HG02852 (cell line): Measurements from ENCODE around the gene WDR82.
"Not testable (repeated sequence)": the region's sequence is repeated elsewhere in the genome, so short reads cannot be mapped to it uniquely, and the experiment has no call there.

Experiments
- ATAC-seq: cut with Tn5 transposase; IDR thresholded peaks from one replicate; pipeline ENCODE4 v1.9.1; 2021; ENCODE audit warnings: mild to moderate bottlenecking, moderate library complexity; ENCODE audit not compliant: unreplicated experiment

The WDR82 gene

DNA sequence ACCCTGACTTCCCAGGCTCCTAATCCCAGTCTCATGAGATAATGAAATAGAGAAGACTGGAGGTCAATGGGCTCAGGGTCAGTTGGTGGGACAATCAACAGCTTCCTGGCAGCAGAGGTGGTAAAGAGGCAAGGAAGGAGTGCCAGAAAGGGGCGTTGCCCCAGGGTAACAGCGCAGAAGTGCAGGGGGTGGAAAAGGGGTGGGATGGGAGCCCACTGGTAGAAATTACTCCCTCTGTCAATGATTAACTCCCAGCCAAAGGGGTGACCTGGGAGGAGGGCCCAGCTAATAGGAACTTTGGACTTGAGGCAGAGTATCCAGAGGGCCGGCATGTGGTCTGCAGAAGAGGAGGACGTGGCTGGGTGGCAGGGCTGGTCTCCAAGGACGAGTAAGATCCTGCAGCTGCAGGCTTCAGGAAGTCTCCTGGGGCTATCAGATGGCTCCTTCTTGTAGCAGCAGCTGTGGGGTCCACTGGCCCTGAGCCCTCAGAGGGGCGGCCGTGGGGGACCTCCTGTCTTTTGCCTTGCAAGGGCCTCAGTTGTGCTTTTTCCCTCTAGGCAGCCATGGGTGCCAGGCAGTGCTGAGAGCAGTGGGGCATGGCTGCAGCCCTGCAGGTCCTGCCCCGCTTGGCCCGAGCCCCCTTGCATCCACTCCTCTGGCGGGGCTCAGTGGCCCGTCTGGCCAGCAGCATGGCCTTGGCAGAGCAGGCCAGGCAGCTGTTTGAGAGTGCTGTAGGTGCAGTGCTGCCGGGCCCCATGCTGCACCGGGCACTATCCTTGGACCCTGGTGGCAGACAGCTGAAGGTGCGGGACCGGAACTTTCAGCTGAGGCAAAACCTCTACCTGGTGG is 11.5 kb upstream of the WDR82 start:
- ATAC-seq, result no peak

DNA sequence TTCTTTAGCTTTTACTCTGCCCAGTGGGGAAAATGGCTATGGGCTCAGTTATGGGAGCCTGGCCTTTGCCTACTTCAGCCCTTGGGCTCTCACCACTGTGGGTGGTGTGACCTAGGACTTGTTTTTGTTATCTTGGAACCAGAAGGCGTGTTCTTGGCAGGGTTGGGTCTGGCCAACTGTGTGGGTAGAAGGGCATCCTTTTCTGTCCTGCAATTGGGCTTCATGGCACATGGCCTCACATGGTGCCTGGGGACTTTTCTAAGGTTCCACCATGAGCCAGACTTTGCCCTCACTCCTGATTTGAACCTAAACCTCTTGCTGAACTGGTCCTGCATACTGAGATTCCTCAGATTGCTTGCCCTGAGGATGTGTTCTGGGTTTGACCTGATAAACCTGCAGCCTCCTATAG is 10.9 kb upstream of the WDR82 start:
- no peak for ATAC-seq

DNA sequence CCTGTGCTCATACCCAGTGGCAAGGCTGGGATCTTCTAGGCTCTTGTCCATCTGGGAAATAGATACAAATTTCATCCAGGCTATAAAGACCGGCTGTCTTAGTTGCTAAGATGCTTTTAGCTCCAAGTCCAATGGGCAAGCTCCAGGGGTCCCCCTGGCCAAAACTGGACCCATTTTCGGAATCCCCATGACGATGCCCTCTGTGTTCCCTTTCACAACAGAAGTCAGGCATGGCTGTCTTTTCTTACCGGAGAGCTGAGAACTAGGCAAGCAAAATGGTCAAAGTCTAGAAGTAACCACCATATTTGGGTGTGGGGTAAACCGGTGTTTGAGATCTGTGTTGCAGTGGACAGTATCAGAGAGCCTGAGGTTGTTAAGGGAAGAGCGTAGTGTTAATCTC is 10.2 kb upstream of the WDR82 start:
- ATAC-seq, result no peak

DNA sequence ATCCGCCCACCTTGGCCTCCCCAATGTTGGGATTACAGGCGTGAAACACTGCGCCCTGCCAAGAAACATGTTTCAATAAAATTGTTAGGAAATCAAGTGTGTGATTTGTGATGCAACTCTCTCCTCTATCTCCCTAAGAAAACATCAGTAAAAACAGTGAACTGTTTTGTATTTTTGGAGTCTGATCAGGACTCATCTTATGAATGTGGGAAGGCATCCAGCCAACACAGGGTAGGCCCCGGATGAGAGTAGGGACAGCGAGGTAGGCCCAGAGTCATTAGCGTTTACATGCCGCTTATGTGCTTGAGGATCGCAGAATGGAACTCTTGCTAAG is 8.3 kb upstream of the WDR82 start:
- no peak for ATAC-seq

DNA sequence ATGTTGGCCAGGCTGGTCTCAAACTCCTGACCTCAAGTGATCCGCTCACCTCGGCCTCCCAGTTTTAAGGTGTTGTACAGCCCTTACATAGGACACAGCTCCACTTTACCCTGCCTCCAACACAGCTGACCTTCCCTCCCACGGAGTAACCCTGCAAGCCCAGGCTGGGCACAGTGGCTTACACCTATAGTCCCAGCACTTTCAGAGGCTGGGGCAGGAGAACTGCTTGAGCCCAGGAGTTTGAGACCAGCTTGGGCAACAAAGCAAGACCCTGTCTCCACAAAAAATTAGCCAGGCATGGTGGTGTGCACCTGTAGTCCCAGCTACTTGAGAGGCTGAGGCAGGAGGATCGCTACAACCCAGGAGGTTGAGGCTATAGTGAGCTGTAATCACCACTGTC is 5.6 kb upstream of the WDR82 start:
- ATAC-seq, result not testable (repeated sequence)

DNA sequence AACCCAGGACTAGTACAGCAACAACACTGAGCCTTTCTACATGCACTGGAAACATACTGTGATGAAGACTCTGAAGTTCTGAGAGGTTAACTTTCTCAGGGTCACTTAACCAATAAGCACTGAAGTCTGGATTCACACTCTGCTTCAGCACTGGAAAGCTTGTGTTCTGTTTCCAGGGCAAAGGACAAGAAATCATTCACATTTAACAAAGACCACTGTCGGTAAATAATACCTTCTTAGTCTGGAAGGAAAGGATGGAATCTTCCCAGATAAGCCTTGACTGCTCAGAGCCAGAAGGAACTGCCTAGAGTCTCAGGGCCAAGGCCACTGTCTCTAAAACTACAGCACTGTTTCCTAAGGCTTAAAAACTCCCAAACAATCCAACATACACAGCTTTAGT is 4.9 kb upstream of the WDR82 start:
- no peak for ATAC-seq

DNA sequence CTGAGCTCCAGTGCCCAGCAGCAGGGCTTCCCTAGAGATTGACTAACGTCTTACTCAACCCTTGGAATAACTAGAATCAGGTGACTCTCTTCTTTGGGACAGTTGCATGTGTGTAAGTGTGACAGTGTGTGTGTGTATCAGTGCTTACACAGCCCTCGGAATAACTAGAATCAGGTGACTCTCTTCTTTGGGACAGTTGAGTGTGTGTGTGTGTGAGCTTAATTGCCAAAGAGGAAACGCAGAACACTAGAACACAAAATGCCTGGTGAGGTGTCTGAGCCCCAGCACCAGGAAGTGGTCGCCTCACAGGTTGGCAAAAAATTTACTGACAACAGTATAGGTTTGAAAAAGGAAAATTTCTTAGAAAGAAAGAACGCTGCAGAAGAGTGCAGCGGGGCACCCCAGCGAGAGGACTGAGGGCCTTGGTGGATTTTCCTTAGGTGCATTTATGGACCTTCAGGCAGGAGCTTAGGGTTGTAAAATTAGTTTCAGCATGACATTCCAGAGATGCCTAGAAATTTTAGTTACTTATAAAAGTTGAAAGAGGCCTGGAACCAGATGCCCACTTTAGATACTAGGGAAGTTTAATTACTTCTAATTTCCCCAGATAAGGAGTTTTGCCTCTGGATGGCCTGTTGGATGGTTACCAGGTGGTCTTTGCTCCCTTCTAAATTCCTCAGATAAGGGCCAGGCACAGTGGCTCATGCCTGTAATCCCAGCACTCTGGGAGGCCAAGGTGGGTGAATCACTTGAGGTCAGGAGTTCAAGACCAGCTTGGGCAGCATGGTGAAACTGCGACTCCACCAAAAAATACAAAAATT is 3.7 kb upstream of the WDR82 start:
- ATAC-seq, result no peak

DNA sequence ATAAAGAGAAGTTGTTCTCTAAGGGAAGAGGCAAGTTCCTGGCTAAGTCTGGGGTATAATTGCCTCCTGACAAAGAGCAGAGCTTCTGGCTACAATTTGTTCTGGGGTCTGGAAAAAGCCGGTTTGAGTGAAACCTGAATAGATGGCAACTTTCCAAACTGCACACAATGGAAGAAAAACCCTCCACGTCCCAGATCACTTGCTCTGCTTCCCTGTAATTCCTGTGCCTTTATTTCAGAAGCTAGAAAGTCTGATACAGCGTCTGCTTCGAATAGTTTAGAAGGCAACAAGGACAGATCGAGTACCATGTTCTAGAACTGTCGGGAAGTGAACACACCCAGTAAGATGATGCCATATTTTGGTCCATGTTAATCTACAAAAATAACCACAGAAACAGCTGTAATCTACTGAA is 1.6 kb upstream of the WDR82 start:
- no peak for ATAC-seq

DNA sequence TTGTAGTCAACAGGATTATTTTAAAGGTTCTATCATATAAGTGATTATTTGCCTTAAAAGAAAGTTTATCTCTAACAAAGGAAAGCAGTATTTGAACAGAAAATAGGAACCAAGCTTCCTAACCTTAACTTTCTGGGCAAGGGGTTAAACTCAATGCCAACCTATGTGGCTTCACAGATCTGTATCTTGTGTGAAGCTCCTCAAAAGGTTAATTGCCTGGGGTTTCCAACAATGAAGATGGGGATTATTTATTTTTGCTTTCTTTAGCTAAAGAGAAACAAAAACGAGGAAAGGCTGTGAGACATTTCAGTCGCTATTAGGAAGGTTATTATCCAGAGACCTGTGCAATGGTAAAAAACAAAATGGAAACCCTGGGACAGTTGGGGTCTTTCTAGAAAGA is 1.1 kb upstream of the WDR82 start:
- no peak for ATAC-seq

DNA sequence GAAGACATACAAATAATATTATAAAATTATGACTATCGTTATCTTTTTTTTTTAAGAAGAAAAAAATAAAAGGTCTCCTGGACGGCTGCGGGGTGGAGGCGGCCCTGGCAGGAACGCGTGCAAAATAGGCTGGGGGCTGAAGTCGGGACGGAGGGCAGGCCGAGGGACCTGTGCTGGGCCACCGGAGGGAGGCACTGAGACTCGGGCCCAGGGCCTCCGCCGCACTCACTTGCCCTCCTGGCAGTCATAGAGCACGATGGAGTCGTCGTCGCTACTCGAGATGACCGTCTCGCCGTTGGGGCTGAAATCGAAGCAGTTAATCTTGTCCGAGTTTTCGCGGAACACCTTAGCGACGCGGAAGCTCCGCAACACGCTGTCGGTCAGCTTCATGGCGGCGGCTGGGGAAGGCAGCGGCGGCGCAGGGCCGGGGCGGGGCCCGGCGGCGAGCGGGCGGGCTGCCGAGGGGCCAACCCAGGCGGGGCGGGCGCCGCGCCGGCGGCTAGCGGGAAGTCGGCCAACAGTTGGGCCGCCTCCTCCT is 408 bp downstream of the WDR82 start:
- ATAC-seq, result peak; percentile 58

DNA sequence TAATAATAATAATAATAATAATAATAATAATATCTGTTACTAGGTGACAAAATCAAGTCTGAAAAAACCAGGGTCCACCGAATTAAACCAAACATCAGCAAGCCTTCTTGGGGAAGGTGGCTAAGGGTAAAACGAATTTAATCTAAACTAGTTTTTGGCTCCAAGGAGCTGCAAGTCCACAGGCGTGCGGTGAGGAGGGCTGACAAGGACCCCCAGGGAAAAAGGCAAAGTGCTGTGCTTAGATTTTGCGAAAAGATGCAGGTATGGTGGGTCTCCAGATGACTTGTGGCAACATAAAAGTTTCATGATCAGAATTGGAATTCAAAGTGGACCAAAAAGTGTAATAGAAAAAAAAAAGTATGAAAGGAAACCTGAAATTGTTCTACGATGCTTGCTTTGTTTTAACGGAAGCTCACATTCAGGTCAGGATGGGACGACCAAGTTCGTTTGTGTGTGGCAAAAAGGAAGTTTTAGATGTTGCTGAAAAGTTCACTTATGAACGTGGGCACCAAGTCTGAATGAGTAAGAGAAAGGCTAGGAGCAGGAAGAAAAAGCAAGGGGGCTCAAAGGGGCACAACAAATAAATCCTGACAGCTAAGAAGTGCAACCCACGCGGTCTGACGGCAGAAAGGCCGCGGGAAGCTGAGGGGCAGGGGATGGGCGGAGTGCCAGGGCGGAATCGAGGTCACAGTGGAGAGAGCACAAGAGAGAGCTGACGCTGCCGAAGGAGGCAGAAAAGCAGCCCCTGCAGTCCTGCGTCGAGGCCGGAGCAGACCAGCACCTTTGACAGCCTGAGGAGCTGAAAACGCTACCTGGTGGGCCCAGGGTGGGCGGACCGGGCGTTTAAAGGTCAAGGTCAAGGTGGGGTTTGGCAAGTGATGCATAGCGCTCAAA is 1.1 kb downstream of the WDR82 start:
- no peak for ATAC-seq

DNA sequence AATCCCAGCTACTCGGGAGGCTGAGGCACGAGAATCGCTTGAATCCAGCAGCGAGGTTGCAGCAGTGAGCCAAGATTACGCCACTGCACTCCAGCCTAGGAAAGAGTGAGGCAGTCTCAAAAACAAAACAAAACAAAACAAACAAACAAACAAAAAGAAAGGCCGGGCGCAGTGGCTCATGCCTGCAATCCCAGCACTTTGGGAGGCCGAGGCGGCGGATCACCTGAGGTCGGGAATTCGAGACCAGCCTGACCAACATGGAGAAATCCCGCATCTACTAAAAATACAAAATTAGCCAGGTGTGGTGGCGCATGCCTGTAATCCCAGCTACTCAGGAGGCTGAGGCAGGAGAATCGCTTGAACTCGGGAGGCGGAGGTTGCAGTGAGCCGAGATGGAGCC is 3.7 kb downstream of the WDR82 start:
- not testable (repeated sequence) for ATAC-seq

DNA sequence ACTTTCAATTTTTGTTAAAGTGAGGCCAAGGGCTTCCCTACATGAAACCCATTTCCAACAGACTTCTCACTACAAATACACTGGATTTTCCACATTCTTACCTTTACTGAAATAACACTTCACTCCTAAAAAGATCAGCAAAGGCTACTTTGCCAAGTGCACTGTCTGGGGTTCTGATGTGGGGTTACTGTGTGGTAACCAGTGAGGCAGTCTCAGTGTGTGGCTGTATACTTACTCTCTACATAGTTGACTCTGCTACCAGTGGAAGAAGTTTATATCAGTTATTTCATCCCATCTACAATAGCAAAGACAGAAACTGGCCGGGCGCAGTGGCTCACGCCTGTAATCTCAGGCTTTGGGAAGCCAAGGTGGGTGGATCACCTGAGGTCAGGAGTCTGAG is 5.6 kb downstream of the WDR82 start:
- no peak for ATAC-seq

DNA sequence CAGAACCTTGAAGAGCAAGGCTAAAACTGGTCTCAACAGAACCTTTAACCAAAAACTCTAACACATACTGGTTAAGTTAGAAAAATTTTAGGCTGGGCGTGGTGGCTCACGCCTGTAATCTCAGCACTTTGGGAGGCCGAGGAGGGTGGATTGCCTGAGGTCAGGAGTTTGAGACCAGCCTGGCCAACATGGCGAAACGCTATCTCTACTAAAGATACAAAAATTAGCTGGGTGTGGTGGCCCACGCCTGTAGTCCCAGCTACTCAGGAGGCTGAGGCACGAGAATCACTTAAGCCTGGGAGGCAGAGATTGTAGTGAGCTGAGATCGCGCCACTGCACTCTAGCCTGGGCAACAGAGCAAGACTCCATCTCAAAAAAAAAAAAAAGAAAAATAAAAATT is 6.3 kb downstream of the WDR82 start:
- ATAC-seq, result not testable (repeated sequence)

DNA sequence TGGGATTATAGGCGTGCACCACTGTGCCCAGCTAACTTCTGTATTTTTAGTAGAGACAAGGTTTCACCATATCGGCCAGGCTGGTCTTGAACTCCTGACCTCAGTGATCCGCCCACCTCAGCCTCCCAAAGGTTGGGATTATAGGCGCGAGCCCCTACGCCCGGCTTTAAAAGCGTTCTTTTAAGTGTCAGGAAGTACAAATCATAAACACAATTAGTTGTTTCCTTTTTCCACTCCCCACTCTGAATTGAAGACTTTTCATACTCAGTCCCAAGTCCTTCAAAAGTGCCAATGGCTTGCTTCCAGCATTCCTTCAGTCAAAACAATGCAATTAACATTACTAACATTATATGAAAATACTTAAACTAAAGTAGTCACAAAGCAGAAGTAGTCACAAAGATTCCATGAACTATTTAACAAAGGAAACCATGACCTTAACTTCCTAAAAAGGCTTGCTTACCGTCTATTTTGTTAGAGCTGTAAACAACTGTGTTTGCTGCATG is 8.1 kb downstream of the WDR82 start:
- no peak for ATAC-seq

DNA sequence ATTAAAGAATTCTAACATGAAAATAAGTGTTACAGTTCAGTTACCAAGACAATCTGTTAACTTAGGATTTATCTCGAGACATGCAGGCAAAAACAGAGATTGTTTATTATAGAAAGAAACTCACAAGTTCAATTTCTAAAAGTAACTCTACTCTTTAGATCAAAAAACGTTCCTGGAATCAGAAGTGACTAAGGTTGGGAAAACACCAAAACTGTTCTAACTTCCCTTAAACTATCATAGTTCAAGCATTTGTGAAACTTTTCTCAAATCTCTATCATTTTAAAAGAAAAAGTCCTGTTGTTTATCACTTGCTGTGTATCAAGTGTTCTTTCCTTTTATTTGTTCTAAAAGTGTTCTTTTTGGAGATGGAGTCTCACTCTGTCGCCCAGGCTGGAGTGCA is 8.7 kb downstream of the WDR82 start:
- no peak for ATAC-seq

DNA sequence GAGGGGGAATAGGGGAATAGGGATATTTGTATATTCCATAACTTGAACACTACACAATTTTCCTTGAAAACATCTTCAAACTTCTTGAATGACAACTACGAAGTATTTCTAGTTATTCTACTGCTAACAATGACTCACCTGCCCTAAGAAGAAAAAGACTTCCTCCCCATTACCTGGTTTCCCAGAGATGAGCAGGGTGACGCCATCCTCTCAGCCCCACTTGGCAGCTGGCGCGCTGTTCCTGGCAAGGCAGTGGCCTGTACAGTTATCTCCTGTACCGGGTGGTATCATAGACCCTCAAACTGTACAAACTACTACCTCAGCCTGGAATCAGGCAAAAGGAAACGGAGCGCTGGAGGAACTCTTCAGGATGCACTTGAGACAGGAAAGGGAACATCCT is 10.4 kb downstream of the WDR82 start:
- no peak for ATAC-seq

DNA sequence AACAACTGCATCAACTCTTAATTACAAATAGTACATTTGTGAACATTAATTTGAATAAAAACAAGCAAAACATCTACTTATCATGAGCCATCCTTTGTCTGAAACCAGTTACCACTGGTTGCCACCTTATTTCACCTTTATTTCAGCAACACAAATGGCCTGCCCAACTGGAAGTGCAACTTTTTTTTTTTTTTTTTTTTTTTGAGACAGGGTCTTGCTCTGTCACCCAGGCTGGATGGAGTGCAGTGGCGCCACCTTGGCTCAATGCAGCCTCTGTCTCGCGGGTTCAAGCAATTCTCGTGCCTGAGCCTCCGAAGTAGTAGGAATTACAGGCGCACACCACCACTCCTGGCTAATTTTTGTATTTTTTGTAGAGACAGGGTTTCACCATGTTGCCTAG is 13.1 kb downstream of the WDR82 start:
- ATAC-seq, result no peak

DNA sequence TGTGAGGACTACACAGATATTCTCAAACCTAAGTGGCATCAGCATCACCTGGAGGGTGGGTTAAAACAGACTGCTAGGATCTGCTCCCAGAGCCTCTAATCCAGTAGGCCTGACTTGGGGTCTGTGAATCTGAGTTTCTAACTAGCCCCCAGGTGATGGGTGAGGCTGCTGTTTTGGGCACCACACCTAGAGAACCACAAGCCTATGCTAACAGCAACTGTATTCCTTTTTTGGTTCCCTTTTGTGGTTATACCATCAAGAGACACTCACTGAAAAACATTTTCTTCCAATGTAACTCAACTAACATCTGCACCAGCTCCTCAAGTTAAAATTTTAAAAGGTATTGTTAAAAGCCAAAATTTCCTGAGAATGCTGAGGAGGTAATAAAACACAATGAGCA is 16.0 kb downstream of the WDR82 start:
- ATAC-seq, result no peak

DNA sequence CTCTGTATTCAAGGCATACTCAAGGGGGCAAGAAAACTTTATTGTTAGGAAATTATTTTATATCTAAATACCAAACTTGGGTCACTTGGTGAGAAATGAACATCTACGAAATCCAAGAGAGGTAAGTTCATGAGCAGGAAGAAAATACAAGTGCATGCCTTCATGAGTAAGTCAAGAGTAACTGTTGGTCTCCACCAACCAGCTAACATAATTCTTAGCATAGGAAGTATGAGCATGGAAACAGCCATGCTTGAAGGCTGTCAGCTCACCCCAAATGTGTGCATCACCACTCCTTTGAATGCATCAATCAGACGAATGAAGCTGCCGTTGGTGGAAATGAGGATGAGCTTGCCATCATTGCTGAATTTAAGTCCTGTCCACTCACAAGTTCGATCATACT is 19.0 kb downstream of the WDR82 start:
- no peak for ATAC-seq

DNA sequence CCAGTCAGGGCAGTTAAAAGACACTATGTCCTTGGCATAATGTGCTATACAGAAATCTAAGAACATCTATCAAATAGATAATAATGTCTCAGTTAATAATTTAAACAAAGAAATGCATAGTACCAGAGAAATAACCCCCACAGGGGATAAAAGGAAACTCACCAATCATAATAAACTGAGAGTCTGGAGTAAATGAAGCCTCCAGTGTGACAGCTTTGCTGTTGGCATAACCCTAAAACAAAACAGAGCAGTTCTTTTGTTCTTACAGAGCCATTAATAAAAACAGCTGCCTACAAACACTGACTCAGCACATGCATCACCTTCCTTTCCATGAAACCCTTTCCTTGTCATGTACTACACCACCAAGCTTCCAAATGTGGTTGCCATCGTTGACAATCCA is 19.4 kb downstream of the WDR82 start:
- no peak for ATAC-seq
